Activated effector memory CD4-positive, alpha-beta T cell treated with anti-CD3 and anti-CD28 coated beads, Interleukin-2, amount 50 U/mL, for 16 hours (primary cell): ENCODE results near the gene MSRB3.
"Not testable (repeated sequence)": the region's sequence is repeated elsewhere in the genome, so short reads cannot be mapped to it uniquely, and the experiment has no call there.

Experiments used
- DNase-seq: peaks from one replicate; pipeline ENCODE4 v3.0.0-alpha.2; 2020

The MSRB3 gene

DNA sequence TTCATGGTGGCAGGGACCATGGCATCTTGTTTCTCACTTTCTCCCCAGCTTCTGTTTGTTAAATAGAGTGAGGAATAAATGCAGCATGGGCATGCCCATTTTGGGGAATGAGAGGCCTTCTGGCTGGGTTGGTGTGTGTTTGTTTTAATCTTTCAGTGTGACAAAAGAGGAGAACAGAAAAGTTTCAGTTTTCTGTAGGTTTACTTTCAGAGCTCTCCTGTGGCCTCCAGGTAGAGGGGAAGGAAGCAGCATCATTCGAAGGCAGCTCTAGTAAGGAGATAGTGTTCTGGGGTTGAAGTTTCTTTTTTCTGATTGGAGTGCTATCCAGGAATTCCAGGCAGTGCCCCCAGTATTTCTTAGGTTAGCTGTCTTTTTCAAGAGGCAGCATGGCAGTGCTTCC lies 15.3 kb downstream of the MSRB3 start:
- no peak for DNase-seq

DNA sequence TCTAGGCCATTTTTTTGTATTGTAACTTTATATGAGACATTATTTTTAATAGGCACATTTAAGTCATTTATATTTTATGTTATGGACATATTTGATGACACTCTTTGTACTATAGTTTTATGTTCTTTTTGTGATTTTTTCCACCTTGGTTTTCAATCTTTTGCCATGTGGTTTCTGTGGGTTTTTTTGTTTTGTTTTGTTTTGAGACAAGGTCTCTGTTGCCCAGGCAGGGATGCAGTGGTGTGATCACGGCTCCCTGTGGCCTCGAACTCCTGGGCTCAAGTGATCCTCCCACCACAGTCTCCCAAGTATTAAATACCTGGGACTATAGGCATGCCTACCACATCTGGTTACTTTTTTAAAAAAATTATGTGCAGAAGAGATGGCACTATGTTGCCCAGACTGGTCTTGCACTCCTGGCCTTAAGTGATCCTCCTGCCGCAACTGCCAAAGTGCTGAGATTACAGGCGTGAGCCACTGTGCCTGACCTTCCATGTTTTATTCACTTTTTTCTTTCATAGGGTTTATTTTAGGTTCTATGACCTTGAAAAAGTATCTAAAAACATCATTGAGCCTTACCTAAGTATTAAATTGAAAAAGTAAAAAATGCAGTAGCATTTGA lies 16.3 kb downstream of the MSRB3 start:
- no peak for DNase-seq

DNA sequence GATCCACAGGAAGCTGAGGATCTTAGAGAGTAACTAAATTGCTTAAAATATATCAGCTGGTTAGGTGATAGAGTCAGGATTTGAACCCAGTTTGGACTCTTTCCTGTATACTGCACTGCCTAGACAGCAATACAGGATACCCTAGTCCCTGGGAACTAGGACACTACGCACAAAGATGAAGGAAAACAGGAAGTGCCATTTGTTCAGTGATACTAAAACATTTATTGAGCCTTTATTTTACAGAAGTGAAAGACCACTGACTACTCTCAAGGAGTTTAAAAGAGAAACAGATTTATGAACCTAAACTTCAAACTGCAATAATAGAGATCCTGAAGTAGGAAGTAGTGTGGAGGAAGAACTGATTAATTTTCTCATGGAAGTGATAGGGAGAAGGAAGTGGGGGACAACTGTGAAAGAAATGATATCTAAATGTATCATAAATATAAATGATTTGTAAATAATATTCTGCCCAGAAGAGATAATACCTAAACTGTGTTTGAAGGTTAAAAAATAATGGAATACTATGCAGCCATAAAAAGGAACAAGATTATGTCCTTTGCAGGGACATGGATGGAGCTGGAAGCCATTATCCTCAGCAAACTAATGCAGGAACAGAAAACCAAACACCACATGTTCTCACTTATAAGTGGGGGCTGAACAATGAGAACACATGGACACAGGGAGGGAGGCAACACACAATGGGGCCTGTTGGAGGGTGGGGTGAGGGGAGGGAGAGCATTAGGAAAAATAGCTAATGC lies 18.2 kb downstream of the MSRB3 start:
- DNase-seq, result no peak

DNA sequence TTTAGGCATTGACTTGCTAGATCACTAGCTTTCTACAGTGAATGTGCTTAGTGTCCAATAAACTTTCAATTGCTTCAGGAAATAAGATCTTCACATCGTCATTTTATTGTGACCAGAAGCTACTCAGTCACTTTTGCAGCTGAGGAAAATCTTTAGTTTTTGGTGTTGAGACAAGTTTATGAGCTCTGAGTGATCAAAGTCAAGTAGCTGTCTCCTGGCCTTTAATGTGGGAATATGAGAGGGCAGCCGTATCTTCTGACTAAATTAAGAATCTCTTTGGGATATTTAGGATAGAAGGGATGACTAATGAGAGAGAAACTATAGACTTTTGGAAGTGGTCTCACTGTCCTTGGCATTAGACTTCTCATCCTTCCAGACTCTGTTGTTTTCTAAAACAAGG lies 21.6 kb downstream of the MSRB3 start:
- DNase-seq, result no peak

DNA sequence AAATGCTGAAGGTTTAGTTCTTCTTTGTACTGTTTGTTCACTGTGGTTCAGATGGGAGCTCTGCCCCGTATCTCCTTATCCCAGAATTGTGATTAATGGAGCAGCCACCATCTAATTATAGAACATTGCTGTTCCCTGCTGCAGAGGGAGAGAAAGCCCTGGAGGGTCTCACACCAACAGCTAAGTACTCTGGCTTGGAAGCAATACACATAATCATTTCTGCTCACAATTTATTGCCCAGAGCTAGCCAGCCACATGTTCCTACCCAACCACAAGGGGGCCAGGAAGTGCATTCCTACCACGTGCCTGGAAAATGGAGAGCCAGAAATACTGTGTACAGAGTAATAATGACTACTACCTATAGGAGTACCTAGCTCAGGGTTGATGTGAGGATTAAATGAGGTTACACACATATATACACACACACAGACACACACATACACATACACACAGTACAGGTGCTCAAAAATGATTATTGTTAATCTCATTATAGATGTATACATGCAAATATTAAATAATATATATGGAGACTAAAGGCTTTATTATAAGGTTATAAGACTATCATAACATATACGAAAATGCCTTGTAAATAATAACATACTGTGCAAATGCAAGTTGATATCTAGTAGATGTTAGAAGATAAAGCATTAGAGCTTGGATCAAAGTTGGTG lies 22.3 kb downstream of the MSRB3 start:
- DNase-seq, result no peak

DNA sequence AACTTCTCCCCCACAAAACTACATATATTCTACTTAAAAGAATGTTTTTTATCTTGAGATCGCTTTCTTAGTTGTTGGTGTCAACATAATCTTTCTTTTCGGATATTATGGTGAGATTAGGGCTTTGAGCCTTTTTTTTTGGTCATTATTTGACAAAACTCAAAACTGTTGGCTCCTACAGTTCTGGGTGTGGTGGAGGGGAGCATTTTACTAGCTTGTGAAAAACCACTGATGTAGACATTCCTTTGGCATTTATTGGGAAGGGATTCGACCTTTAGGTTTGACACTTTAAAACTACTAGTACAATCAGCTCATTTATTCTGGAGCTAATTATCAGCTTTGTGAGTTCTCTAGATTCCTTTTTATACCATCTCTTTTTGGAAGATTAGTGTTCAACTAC lies 24.4 kb downstream of the MSRB3 start:
- DNase-seq, result no peak

DNA sequence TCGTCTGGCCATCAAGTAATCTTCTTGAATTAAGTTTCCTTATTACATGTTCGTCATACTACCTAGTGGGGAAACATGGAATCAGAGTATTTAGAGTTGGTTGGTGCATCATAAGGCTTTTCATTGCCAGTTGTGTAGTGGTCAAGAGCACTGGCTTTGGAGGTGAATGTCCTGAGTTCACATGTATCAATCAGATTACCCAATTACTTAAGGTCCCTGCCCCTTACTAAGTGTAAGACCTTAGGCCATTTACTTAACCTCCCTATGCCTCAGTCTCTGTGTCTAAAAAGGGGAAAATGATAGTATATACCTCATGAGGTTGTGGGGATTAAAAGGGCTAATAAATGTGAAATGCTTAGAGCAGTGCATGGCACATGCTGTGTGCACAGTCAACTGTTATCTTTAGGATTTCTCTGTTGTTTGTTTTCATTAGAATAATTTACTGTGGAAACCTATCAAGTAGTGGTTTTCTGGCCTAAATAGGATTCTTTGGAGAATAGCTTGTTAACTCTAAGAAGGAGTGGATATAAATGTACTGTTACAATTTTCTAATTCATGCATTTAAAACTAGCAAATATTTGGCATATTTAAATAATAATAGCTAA lies 27.0 kb downstream of the MSRB3 start:
- DNase-seq, result no peak

DNA sequence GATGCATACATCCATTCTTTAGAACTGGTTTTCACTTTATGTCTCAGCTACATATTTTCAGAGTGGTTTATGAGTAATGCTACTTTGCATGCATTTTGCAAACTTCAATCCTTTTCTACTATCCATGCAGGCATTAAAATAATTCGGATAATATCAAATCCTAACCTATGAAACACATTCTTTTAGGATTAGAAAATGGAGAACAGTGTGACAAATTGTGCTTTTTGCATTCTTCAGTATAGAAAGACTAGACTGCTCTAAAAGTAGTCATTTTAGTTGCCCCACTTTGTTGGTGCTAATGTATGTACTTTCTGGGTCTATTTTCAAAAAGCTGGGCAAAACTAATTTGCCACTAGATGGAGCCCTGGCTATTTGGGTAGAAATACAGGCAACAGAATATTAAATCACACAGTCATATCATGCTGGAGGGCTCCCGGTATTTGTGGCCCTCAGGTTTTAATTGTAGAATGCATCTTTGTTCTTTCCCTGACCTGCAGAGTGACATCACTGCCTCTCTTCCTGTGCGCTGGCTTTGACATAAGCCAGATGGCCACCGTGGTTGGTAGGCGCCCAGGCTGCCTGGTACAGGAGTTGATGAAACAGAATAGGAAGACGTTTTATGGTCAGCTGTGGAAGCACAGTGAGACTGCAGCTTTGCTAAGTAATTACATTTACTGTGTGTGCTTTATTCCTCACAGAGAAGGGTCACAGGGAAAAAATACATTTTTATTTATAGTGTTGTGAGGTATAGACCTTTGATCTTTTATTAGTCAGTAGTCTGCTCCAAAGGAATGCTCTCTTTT lies 28.1 kb downstream of the MSRB3 start:
- DNase-seq, result no peak

DNA sequence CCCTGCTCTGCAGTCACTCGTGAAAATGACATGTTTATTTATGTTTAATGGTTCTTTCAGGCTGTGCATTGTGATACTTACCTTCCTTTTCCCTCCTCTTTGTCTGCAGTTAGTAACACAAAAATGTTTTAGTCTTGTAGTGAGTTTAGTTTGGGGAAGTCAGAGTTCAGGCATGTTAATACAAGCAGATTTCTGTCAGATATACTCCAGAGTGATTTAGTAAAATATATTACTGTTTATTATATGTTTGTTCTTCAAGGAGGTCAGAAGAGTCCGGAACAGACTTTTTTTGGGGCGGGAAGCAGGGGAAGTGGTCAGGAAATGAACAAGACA lies 28.7 kb downstream of the MSRB3 start:
- no peak for DNase-seq

DNA sequence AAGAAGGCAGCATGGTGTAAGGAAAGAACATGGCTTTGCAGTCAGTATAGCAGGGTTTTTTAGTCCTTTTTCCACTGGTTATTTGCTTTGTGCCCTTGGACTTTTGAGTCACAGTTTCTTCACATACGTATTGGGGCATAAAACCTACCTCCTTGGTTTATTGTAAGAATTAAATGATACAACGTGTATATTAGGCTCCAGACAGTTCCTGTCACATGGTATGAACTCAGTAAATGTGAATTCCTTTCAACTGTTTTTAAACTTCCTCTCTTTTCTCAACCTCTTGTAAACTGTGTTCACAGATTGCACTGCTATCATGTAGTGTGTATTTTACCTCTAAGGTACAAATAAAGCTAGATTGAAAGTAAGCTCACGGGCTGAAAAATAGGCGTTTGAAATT lies 29.5 kb downstream of the MSRB3 start:
- DNase-seq, result no peak

DNA sequence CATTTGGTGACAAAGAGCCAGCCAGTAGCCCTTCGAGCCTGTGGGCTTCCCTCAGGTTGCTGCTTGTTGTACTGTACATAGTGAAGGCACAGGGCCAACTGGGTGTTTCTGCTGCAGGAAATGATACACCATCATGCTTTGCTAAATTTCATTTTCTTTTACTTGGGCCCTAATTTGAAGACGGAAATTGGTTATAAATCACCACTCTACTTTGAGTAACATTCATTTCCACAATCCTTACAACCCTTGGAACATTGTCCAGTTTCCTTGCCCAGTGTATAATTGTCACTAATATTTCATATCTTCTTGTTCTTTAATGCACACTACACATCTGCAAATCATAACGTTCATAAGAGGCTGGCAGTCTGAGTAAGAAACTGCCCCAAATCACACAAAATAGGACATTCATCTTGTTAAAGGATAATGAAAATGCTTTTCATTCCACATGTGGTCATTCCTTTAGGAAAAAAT lies 30.2 kb downstream of the MSRB3 start:
- DNase-seq, result no peak

DNA sequence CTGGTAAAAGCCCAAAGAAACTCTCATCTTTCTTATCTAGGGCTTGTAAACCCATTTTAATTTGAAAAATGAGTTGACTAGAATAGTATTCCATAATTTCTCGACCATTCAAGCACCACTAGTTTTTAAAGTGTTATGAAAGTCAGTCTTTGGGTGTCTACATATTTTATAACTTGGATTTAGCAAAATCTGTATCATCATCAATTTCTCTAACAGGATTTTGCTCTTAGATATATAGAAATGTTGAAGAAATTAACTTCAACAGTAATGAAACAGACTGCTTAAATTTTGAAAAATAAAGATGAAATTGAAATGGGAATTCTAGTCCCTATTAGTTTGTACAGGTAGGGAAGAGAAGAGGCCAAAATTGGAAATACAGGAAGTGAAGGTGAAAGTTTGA lies 32.8 kb downstream of the MSRB3 start:
- no peak for DNase-seq

DNA sequence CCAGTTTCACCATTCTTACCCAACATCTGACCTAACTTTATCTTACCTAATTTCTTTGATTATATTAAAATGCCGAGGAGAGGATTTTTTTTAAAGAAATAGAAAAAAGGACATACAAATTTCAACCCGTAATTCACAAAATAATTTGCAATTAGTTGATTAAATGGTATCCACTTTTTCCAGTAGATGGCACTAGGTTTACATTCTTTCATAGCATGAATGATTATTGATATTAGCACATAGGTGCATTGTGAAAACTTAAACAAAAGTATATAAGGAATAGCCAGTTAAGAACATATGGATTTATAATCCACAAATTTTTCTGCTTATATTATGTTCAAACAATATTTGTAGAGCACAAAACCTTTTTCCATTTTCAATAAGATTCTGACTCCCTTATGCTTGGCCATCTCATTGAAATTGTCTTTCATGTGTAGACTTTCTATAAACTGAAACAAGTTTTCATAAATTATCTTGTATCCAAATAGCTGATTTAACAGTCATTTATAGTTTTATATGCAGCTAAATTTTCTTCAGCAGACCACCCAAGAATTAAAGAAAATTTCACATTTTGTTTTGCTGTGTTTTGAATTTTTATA lies 35.3 kb downstream of the MSRB3 start:
- no peak for DNase-seq

DNA sequence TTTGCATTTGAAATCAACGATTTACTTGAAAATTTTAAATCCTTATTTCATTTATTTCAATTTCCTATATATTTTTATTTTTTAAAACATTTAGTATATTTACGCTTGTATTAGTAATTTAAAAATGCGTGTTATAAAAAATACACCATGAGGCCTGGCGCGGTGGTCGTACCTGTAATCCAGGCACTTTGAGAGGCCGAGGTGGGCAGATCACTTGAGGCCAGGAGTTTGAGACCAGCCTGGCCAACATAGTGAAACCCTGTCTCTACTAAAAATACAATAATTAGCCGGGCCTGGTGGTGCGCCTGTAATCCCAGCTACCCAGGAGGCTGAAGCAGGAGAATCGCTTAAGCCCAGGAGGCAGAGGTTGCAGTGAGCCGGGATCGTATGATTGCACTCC lies 36.8 kb downstream of the MSRB3 start:
- DNase-seq, result not testable (repeated sequence)

DNA sequence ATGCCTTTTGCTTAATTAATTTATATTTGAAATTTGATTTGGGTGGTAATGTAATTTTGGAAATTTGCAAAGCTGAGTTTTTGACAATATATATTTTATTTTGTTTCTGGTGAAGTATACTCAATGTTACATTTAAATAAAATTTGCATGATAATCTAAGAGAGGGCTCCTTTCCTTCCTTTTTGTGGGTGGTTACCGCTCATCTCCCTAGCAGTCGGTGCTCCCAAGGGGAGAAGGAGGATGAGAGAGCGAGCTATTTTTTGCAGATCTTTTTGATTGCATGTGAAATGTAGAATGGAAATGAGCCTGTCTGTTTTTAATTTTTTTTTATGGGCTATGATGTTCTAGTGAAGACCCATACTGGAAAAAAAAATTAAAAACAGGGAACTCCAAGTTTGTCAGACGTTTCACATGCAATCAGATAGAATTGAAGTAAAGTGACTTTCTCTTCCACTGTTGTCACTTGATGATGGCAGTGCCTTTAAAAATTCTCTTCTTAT lies 39.8 kb downstream of the MSRB3 start:
- DNase-seq, result no peak

DNA sequence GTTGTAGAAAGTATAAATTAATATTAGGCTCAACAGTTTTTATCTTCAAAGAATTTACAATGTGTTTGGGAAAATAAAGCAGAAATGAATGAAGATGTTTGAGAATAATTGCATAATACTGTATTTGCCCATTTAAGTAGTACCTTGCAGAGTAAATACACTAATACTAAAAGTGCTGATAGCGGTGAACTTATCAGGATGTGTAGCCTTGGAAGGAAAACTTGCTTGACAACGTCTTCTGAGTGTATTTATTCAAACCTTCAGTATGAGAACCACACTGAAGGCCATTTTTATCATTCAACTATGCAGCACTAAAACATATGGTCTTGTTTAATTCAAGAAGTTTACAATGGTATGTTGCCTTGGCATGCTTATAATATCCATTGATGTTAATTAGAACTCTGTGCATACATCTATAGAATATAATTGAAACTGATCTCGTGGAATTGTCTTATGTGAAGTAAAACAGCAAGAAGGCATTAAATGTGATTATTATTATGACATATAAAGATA lies 41.3 kb downstream of the MSRB3 start:
- no peak for DNase-seq

DNA sequence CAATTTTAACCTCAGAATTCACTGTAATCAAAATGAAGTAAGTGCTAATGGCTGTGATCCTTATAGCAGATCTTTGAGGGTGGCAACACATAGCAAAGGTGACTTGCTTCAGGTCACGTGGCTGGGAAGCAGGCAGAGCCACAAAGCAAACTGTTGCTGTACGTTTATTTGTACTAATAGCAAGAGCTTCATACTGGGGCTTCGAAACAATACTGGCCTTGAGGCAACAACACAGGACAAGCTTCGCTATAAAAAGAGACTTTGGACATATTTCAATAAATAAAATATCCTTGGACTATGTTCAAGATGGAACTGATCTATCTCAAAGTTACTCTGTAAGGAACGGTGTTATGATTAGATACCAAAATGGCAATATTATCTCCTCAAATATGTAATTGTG lies 44.6 kb downstream of the MSRB3 start:
- no peak for DNase-seq

DNA sequence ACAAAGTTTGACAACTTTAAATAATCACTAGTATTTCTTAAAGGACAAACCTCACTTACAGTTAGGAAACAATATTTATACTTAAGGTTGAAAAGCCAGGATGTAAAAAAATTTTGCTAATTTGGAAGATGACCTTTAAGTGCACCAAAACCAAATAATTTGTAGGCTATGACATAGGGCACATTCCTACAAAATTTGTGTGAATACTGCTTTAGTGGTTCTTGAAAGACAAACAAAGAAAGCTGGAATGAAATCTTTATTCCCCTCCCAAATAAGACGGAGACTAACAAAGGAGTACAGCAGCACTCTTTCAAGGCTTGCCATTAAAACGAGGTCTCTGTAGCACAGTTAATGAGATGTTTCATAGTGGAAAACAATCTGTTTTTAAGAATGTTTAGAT lies 45.6 kb downstream of the MSRB3 start:
- no peak for DNase-seq

DNA sequence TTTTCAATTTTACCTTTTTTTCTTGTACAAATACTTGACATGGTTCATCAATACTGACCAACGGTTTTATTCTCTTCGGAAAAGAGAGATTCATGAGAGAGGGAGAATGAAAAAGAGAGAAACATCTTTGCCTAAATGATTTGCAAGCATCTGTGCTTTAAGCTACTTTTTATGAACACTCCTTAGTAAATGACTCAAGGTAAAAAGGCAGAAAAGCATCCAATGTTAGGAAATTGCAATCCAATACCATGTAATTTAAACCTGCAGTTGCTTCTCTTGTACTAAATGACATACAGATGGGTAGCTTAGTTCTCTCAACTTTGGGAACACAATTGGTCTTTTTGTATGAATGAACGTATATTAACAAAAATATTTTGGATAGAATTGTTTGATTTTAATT lies 46.1 kb downstream of the MSRB3 start:
- DNase-seq, result no peak

DNA sequence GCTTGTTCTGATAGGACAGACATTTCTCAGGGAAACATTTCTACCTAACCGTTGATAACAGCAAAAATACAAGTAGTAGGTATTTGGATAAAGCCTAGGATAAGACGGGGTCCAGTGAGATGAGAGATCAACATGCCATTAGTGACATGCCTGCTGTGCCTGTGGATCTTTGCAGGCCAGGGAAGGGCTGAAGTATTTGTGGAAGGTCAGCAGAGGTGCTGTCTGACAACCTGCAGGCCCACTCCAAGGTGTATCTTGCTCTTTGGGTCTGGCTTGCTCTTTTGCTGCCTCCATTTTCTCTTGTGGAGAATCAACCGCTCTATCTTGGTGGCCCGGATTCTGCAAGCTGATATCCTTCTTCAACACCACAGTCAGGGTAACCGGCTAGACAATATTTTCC lies 46.7 kb downstream of the MSRB3 start:
- no peak for DNase-seq

DNA sequence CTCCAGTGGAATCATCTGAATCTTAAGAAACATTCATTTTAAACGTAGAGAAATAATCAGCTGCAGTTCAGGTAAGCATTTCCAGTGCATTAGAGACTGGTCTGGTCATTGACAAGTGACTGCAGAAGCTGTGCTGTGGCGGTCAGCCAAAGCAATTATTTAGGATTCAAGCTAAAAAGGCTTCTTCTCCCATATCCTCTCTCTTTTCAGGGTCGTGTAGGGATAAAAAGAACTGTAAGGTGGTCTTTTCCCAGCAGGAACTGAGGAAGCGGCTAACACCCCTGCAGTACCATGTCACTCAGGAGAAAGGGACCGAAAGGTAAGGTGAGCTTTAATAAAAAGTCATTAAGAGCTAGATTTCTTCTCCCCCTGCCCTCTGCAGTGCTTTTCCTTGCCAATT lies 48.1 kb downstream of the MSRB3 start:
- DNase-seq, result no peak
